MM.1S (cell line): ENCODE data around the gene MGAT5.

Experiments
- DNase-seq: peaks from one replicate; pipeline ENCODE4 v3.0.0-alpha.2; 2015
- H2AFZ ChIP-seq: fragments of 300-600 bp; sonication (generic); 2 replicates; pipeline ENCODE4 v1.6.0; 2016; ENCODE audit warnings: antibody characterized with exemption, low read length
- H3F3A ChIP-seq: fragments of 300-600 bp; sonication (generic); 2 replicates; pipeline ENCODE4 v1.6.1; 2016; ENCODE audit warnings: mild to moderate bottlenecking, antibody characterized with exemption, low read length, moderate library complexity, mixed read lengths; ENCODE audit not compliant: insufficient read depth
- H3K27ac ChIP-seq: fragments of 300-600 bp; sonication (generic); 2 replicates; pipeline ENCODE4 v1.5.1; 2016; ENCODE audit warnings: mild to moderate bottlenecking, low read length
- H3K27me3 ChIP-seq: fragments of 300-600 bp; sonication (generic); replicated peaks from 2 replicates; pipeline ENCODE4 v1.6.0; 2016; ENCODE audit warnings: low read length; ENCODE audit not compliant: insufficient read depth
- H3K36me3 ChIP-seq: fragments of 300-600 bp; sonication (generic); replicated peaks from 2 replicates; pipeline ENCODE4 v1.6.1; 2016; ENCODE audit warnings: mild to moderate bottlenecking, low read length, mixed read lengths; ENCODE audit not compliant: insufficient read depth
- H3K4me1 ChIP-seq: fragments of 300-600 bp; sonication (generic); 2 replicates; pipeline ENCODE4 v1.6.1; 2016; ENCODE audit warnings: low read length, mixed read lengths
- H3K4me2 ChIP-seq: fragments of 300-600 bp; sonication (generic); 2 replicates; pipeline ENCODE4 v1.6.0; 2016; ENCODE audit warnings: low read depth, low read length
- H3K4me3 ChIP-seq: fragments of 300-600 bp; sonication (generic); 2 replicates; pipeline ENCODE4 v1.5.1; 2016; ENCODE audit warnings: low read length, mixed read lengths
- H3K79me2 ChIP-seq: fragments of 300-600 bp; sonication (generic); 2 replicates; pipeline ENCODE4 v1.6.1; 2016; ENCODE audit warnings: mixed run types, low read length, mixed read lengths
- H3K9ac ChIP-seq: fragments of 300-600 bp; sonication (generic); 2 replicates; pipeline ENCODE4 v1.6.1; 2016; ENCODE audit warnings: low read length, mixed read lengths
- H3K9me2 ChIP-seq: fragments of 300-600 bp; sonication (generic); replicated peaks from 2 replicates; pipeline ENCODE4 v1.6.1; 2016; ENCODE audit warnings: mild to moderate bottlenecking, low read length, mixed read lengths; ENCODE audit not compliant: insufficient read depth
- H3K9me3 ChIP-seq: fragments of 300-600 bp; sonication (generic); replicated peaks from 2 replicates; pipeline ENCODE4 v1.6.1; 2016; ENCODE audit warnings: mild to moderate bottlenecking, low read length, mixed read lengths; ENCODE audit not compliant: insufficient read depth
- H4K20me1 ChIP-seq: fragments of 300-600 bp; sonication (generic); 2 replicates; pipeline ENCODE4 v1.6.1; 2016; ENCODE audit warnings: mild to moderate bottlenecking, low read length, moderate library complexity, mixed read lengths; ENCODE audit not compliant: insufficient read depth
- EZH2 ChIP-seq: fragments of 300-600 bp; sonication (generic); optimal IDR thresholded peaks from 2 replicates; pipeline ENCODE3; 2017; ENCODE audit warnings: low read depth, mild to moderate bottlenecking, antibody characterized with exemption, low read length, mixed read lengths
- EZH2phosphoT487 ChIP-seq: fragments of 300-600 bp; sonication (generic); IDR thresholded peaks from 2 replicates; pipeline ENCODE4 v1.6.1; 2018; ENCODE audit warnings: antibody characterized with exemption, low read length
- TF ChIP-seq, protein P1 (sequence below): fragments of 300-600 bp; sonication (generic); IDR thresholded peaks from 2 replicates; pipeline ENCODE4 v1.5.1; 2016; ENCODE audit warnings: antibody characterized with exemption, low read length, mixed read lengths

The MGAT5 gene

DNA sequence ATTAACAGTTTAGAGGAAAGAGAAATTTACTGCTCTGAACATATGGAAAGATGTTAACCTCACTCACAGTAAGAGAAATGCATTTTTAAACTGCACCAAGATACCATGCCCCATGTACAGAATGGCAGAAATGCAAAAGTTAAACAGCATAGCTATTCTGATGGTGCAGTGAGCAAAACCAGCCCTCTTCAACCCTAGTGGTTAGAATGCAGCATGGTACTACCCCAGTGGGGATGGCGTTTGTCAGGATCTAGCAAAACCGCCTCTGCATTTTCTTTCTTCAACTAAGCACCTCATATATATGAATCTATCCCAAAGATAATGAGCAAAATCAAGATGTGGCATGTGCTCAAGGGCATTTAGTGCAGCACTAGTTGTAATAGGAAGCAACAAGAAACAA lies 98.0 kb downstream of the MGAT5 start:
- Histone ChIP-seq H3K4me3 (no peak overlapping the region), H3K9me3 (no peaks in the 10 kb centered on the region), H3K36me3 (peaks cover 8% of the 10 kb centered on the region; the same call in 1 of the 2 replicates), H4K20me1 (no peaks in the 10 kb centered on the region), H3F3A (no peaks in the 10 kb centered on the region), H3K27me3 (no peaks in the 10 kb centered on the region), H3K4me2 (no peak overlapping the region), H3K9me2 (no peaks in the 10 kb centered on the region), H3K4me1 (no peaks in the 10 kb centered on the region), H3K9ac (no peak overlapping the region), H3K27ac (no peak overlapping the region), H3K79me2 (0 out of 2 replicates have a peak, but pooled peaks cover 3% of the 10 kb centered on the region), H2AFZ (no peak overlapping the region)
- no peak for DNase-seq
- TF ChIP-seq EZH2 (no peak), EZH2phosphoT487 (no peak)
- TF ChIP-seq, protein P1, sequence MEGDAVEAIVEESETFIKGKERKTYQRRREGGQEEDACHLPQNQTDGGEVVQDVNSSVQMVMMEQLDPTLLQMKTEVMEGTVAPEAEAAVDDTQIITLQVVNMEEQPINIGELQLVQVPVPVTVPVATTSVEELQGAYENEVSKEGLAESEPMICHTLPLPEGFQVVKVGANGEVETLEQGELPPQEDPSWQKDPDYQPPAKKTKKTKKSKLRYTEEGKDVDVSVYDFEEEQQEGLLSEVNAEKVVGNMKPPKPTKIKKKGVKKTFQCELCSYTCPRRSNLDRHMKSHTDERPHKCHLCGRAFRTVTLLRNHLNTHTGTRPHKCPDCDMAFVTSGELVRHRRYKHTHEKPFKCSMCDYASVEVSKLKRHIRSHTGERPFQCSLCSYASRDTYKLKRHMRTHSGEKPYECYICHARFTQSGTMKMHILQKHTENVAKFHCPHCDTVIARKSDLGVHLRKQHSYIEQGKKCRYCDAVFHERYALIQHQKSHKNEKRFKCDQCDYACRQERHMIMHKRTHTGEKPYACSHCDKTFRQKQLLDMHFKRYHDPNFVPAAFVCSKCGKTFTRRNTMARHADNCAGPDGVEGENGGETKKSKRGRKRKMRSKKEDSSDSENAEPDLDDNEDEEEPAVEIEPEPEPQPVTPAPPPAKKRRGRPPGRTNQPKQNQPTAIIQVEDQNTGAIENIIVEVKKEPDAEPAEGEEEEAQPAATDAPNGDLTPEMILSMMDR = no peak

DNA sequence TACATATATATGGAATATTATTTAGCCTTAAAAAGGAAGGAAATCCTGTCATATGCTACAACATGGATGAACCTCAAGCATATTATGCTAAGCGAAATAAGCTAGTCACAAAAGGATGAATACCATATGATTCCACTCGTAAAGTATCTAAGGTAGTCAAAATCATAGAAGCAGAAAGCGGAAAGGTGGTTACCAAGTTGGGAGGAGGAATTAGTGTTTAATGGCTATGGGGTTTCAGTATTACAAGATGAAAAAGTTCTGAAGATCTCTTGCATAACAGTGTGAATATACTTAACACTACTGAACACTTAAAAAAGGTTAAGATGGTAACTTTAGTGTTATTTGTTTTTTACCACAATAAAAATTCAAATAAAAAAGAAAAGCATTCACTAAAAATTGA lies 99.0 kb downstream of the MGAT5 start:
- DNase-seq = no peak
- Histone ChIP-seq H3K4me3 (no peak overlapping the region), H3K9ac (no peak overlapping the region), H4K20me1 (no peaks in the 10 kb centered on the region), H3K36me3 (peaks cover 8% of the 10 kb centered on the region; the same call in 1 of the 2 replicates), H3K27ac (no peak overlapping the region), H3K9me3 (no peaks in the 10 kb centered on the region), H3K4me2 (no peak overlapping the region), H3F3A (no peaks in the 10 kb centered on the region), H3K79me2 (0 out of 2 replicates have a peak, but pooled peaks cover 3% of the 10 kb centered on the region), H3K4me1 (no peaks in the 10 kb centered on the region), H2AFZ (no peak overlapping the region), H3K9me2 (no peaks in the 10 kb centered on the region), H3K27me3 (no peaks in the 10 kb centered on the region)
- TF ChIP-seq EZH2phosphoT487 (no peak), EZH2 (no peak)
- TF ChIP-seq, protein P1 = no peak

DNA sequence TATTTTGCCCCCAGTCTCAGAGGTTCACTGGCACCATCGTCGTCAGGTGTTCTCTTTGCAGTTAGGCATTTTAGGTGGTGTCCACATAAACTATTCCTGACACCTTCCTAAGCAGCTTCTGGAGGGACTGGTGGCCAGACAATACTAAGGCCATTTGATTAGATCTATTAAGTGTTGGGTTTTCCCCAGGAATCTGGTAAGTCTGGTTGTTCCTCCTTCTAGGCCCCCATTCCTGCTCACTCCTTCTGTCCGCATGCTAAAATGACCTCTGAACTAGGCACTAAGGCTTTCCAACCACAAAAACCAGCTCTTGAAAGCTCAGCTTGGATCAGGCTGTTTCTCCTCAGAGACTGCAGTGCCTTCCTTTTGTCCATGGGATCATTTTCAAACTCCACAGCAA lies 100.7 kb downstream of the MGAT5 start:
- Histone ChIP-seq H3K36me3 (peaks cover 8% of the 10 kb centered on the region; the same call in 1 of the 2 replicates), H3F3A (no peaks in the 10 kb centered on the region), H3K9me2 (no peaks in the 10 kb centered on the region), H3K4me3 (no peak overlapping the region), H2AFZ (no peak overlapping the region), H3K4me2 (no peak overlapping the region), H3K9me3 (no peaks in the 10 kb centered on the region), H3K27ac (no peak overlapping the region), H3K9ac (no peak overlapping the region), H4K20me1 (no peaks in the 10 kb centered on the region), H3K27me3 (no peaks in the 10 kb centered on the region), H3K4me1 (no peaks in the 10 kb centered on the region), H3K79me2 (no peaks in the 10 kb centered on the region)
- DNase-seq = no peak
- TF ChIP-seq, protein P1 = no peak
- no peak for TF ChIP-seq EZH2
- no peak for TF ChIP-seq EZH2phosphoT487
